ENCODE results near the gene EFCAB12. TPM values are rescaled to one million over a fixed set of nuclear protein-coding genes. Genes with fewer than 3 reads are reported as not detected.

EFCAB12 gene
- total and polyA plus RNA-seq, 2 of the 4 experiments (the other 2 are of a cell fraction): under 0.01 to 0.17 TPM

GRCh38 chr3:129432036-129432435 is 3.6 kb upstream of the EFCAB12 start:
- DNase-seq (no peak), ATAC-seq (ENCODE audit: low read depth) (no peak)
- Histone ChIP-seq H2BK120ac (ENCODE audit: low read depth, low read length) (no peak overlapping the region), H3K18ac (ENCODE audit: low read depth, low read length) (no peak overlapping the region), H4K5ac (ENCODE audit: low read depth, low read length) (no peak overlapping the region), H2AFZ (replicated peaks; ENCODE audit: low read length, poor library complexity) (no peak overlapping the region), H2AK9ac (replicated peaks; ENCODE audit: low read depth, low read length, poor library complexity) (no peak overlapping the region), H3K23ac (ENCODE audit: low read depth, low read length) (no peak overlapping the region), H3K36me3 (ENCODE audit: control insufficient read depth, insufficient read depth, low read length) (peaks cover 28% of the 10 kb centered on the region), H3K4me3 (ENCODE audit: insufficient read depth, low read depth, low read length) (no peak overlapping the region), H2BK15ac (ENCODE audit: low read depth, low read length) (no peak overlapping the region), H3K9ac (ENCODE audit: low read depth, low read length) (no peak overlapping the region), H3K27me3 (ENCODE audit: control insufficient read depth, insufficient read depth, low read length) (no peaks in the 10 kb centered on the region), H2AK5ac (ENCODE audit: low read depth, low read length) (no peak overlapping the region), H3K4me1 (ENCODE audit: control insufficient read depth, insufficient read depth, low read length) (no peaks in the 10 kb centered on the region), H2BK5ac (ENCODE audit: low read depth, low read length, poor library complexity, severe bottlenecking) (no peak overlapping the region), H3K14ac (replicated peaks; ENCODE audit: low read depth, low read length) (no peak overlapping the region), H3K4me2 (ENCODE audit: low read depth, low read length) (no peak overlapping the region), H3K9me3 (ENCODE audit: control insufficient read depth, insufficient read depth, low read length) (no peaks in the 10 kb centered on the region), H4K91ac (ENCODE audit: insufficient read depth, low read depth, low read length) (no peak overlapping the region), H3K79me1 (ENCODE audit: low read depth in 1 of 2, low read length in 2 of 2) (peaks cover 15 to 19% of the 10 kb centered on the region in 2 experiments; a peak in 3 of 4 replicates), H4K20me1 (ENCODE audit: insufficient read depth, low read length) (no peaks in the 10 kb centered on the region), H3K27ac (ENCODE audit: insufficient read depth, low read length) (no peak overlapping the region), H3K56ac (ENCODE audit: extremely low read depth, insufficient read depth, low read length) (no peak overlapping the region), H3K4ac (ENCODE audit: low read depth, low read length) (no peak overlapping the region), H4K8ac (ENCODE audit: low read depth in 2 of 2, low read length in 2 of 2) (no peak overlapping the region), H3K9me1 (ENCODE audit: insufficient read depth, low read length) (peaks cover 10% of the 10 kb centered on the region; the same call in 1 of the 2 replicates), H2BK20ac (ENCODE audit: low read depth, low read length) (no peak overlapping the region)
- intact Hi-C loops (cut with micrococcal nuclease) (no loop called here), in situ Hi-C loops (cut with MboI; ENCODE audit: low sequenced_read_pairs) (no loop called here), dilution Hi-C loops (cut with HindIII; ENCODE audit: low sequenced_read_pairs, unreplicated experiment) (no loop called here)
- CTCF ChIA-PET: no interaction called here
- BruUV-seq (replicated peaks): no TSS peak
- no CpG with 5 or more reads among the region's 7 CpGs for WGBS, 2 experiments (ENCODE audit: extremely low coverage in 2 of 2, insufficient read length in 1 of 2)
- POLR2A ChIA-PET (ENCODE audit: unreplicated experiment): no interaction called here
- TF ChIP-seq NFE2L2 (IDR thresholded peaks at IDR 0.05; ENCODE audit: low read depth, low read length) (no peak), CHD1 (IDR thresholded peaks at IDR 0.05; ENCODE audit: low read depth, low read length) (no peak), BHLHE40 (IDR thresholded peaks at IDR 0.05; ENCODE audit: low read depth, low read length) (no peak), USF2 (IDR thresholded peaks at IDR 0.05; ENCODE audit: low read depth, low read length) (no peak), POLR2A (IDR thresholded peaks at IDR 0.05; ENCODE audit: low read depth, low read length) (no peak), MAFK (IDR thresholded peaks at IDR 0.05; ENCODE audit: low read depth, low read length) (no peak)
